GM12891 (cell line): Measurements from ENCODE around the gene THSD7B.

ENCODE experiments used
- DNase-seq: peaks from one replicate; pipeline ENCODE4 v3.0.0; 2011; ENCODE audit warnings: low spot score; ENCODE audit not compliant: insufficient read length
- FAIRE-seq: peaks from 2 replicates; lab custom pipeline; 2011; peaks lifted over from hg19 to GRCh38; lab: Jason Lieb, UNC
- PAX5 ChIP-seq: IDR thresholded peaks from 2 replicates; pipeline ENCODE4 v1.6.1; 2011; ENCODE audit warnings: low read length, moderate library complexity, mild to moderate bottlenecking; ENCODE audit not compliant: insufficient read depth, severe bottlenecking
- POLR2A ChIP-seq: IDR thresholded peaks from 2 replicates; pipeline ENCODE4 v1.6.1; 2011; ENCODE audit warnings: low read depth, low read length, control low read depth
- POLR2AphosphoS5 ChIP-seq: IDR thresholded peaks from 2 replicates; pipeline ENCODE4 v1.6.1; 2011; ENCODE audit warnings: low read depth, low read length, control low read depth
- POU2F2 ChIP-seq: IDR thresholded peaks from 2 replicates; pipeline ENCODE4 v1.6.1; 2011; ENCODE audit warnings: low read depth, mild to moderate bottlenecking, control low read depth, low read length, moderate library complexity
- SPI1 ChIP-seq: IDR thresholded peaks from 2 replicates; pipeline ENCODE4 v1.6.1; 2011; ENCODE audit warnings: low read depth, low read length, control low read depth
- TAF1 ChIP-seq: IDR thresholded peaks from 2 replicates; pipeline ENCODE4 v1.6.1; 2011; ENCODE audit warnings: low read depth, low read length, control low read depth

Gene THSD7B

DNA sequence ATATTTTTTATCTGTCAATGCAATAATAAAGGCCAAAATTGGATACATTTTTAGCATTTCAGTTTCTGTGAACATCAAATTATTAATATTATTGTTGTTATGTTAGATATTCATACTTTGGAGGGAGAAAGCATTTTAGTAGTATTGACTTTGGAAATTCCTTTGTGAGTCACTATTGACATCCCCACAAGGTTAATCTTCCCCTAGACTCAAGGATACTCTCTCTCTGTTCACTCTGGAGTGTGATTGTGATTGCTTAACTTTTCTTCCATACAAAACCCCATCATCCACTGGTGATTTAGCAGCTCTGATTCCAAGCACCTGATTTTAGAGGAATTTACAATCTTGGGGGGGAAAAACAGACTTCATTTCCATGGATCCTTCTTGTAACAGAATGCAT is 352.0 kb downstream of the THSD7B start:
- FAIRE-seq: no peak

DNA sequence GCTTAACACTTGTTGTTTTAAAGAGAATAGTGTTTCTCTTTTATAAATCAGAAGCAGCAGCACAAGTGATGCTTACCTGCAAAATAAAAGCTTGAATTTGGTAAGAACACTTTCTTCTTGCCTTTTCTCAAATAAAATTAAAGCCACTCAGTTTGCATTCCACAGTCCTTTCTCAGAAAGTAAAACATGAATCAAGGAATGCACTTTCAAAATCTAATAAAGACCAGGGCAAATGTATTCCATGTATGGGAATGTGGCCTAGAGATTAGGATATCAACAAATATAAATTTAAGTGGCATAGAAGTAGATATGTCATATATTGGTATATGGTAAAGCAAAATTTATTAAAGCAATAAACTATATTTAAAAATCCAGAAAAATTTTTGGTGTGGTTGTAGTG is 352.8 kb downstream of the THSD7B start:
- TF ChIP-seq SPI1: no peak
- no peak for TF ChIP-seq PAX5
- TF ChIP-seq POLR2A: no peak
- TF ChIP-seq POU2F2: no peak
- no peak for TF ChIP-seq TAF1
- TF ChIP-seq POLR2AphosphoS5: no peak
- DNase-seq: no peak
- FAIRE-seq: no peak

More for the DNA sequence above, 352.0 kb downstream of the THSD7B start:
- no peak for DNase-seq
- no peak for TF ChIP-seq POLR2AphosphoS5
- no peak for TF ChIP-seq SPI1
- no peak for TF ChIP-seq POLR2A
- TF ChIP-seq POU2F2: no peak

DNA sequence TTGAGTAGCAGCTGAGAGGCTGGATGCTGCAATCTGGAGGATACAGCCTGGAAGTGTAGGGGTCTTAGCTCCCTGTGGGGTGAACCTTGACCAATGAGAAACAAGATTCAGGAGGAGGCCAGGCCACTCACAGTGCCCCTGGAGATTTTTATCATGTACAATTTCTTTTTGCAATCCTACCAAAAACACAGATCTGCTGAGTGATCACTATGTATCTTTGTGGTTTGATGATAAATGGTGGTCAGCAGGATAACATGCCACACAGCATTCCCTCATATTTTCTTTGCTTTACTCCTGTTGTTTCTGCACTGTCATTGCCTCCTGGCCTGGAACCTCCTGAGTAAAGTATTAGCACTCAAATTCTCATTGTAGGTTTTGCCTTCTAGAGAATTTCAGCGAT is 357.9 kb downstream of the THSD7B start:
- DNase-seq (no peak), FAIRE-seq (no peak)
- TF ChIP-seq POLR2AphosphoS5 (no peak), POLR2A (no peak)

GRCh38 chr2:137133225-137133624 is 367.9 kb downstream of the THSD7B start:
- DNase-seq (no peak), FAIRE-seq (no peak)
- TF ChIP-seq POU2F2: no peak
- TF ChIP-seq POLR2AphosphoS5: no peak
- no peak for TF ChIP-seq PAX5
- TF ChIP-seq POLR2A: no peak

GRCh38 chr2:137138263-137138662 is 372.9 kb downstream of the THSD7B start:
- FAIRE-seq (no peak), DNase-seq (no peak)
- TF ChIP-seq PAX5: no peak
- no peak for TF ChIP-seq SPI1
- no peak for TF ChIP-seq POU2F2
- TF ChIP-seq TAF1: no peak
- TF ChIP-seq POLR2A: no peak
- no peak for TF ChIP-seq POLR2AphosphoS5

DNA sequence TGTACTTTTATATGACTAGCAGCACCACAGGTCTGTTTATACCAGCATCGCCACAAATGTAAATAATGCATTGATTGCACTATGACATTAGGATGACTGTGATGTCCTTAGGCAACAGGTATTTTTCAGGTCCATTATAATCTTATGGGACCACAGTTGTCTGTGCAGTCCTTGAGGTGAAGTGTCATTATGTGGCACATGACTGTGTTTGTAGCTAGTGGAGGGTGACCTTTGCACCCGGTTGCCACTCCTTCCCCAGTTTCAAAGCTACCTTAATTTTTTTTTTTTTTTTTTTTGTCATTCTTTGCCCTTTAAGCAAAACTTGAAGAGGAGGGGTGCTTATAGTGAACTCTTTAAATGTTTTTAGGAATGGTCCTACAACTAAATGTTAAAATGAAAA is 386.4 kb downstream of the THSD7B start:
- DNase-seq (no peak), FAIRE-seq (no peak)
- TF ChIP-seq SPI1 (no peak), TAF1 (no peak), PAX5 (no peak), POLR2A (no peak)

GRCh38 chr2:137154946-137155345 is 389.6 kb downstream of the THSD7B start:
- no peak for TF ChIP-seq PAX5
- no peak for TF ChIP-seq POU2F2
- no peak for TF ChIP-seq SPI1
- no peak for TF ChIP-seq POLR2A
- TF ChIP-seq POLR2AphosphoS5: no peak
- no peak for TF ChIP-seq TAF1
- FAIRE-seq: no peak
- no peak for DNase-seq

- no peak for DNase-seq
- TF ChIP-seq TAF1: no peak
- FAIRE-seq: no peak
Measured at GRCh38 chr2:137155356-137156104, 390.2 kb downstream of the THSD7B start.

DNA sequence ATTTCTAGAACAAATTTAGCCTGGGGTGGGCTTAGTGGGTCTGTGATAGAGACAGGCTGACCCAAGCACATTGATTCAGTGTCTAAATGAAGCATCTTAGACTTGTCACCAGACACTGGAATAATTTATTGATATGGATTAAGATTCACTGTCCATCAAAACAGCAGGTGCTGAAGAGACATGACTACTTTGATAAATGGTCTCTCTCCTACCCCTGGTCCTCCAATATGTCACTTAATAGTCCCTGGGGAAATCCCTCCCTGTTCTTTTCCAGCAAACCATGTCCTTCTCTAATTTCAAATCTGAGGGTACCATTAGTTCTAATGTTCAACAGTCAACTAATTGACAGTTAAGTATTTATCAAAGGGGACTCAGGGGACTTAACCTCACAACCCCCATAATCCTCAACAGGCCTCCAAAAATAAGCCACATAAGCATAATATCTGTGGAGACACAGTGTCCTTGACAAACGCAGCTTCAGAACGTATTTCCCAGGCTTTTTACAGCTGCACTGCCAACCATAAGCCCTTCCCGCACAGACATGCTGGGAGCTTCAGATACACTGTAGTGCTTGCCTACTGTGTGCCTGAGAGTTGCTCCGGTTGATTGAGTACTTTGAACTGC is 391.0 kb downstream of the THSD7B start:
- TF ChIP-seq TAF1: no peak
- TF ChIP-seq POU2F2: no peak
- TF ChIP-seq POLR2AphosphoS5: no peak
- no peak for TF ChIP-seq SPI1
- FAIRE-seq (no peak), DNase-seq (no peak)

GRCh38 chr2:137157851-137158250 is 392.5 kb downstream of the THSD7B start:
- TF ChIP-seq POLR2A: no peak
- no peak for TF ChIP-seq POLR2AphosphoS5
- no peak for TF ChIP-seq POU2F2
- no peak for TF ChIP-seq TAF1
- no peak for TF ChIP-seq PAX5
- no peak for FAIRE-seq
- no peak for DNase-seq
